Measurements from ENCODE around the gene ADAP1. TPM values are rescaled to one million over a fixed set of nuclear protein-coding genes. Genes with fewer than 3 reads are reported as not detected.

Gene ADAP1
- total and polyA plus RNA-seq, 2 of the 8 experiments (the other 6 are each of a cell fraction or from before 2014, with no cell fraction given): 5.8 to 6.1 TPM

GRCh38 chr7:915291-916218, 38.9 kb downstream of the ADAP1 start (continued):
- TF ChIP-seq YY1 (IDR thresholded peaks at IDR 0.05; ENCODE audit: low read depth, low read length) (no peak), SAP30 (IDR thresholded peaks at IDR 0.05; ENCODE audit: insufficient read depth, insufficient replicate concordance, low read length) (no peak), SIN3A (conservative IDR thresholded peaks at IDR 0.05 in 1 of 2, IDR thresholded peaks at IDR 0.05 in 1 of 2; ENCODE audit: low read depth in 1 of 2, low read length in 2 of 2) (no peak)
